Fibroblast of lung (primary cell): Measurements from ENCODE around the gene PFDN1. TPM values are rescaled to one million over a fixed set of nuclear protein-coding genes. Genes with fewer than 3 reads are reported as not detected.

Source experiments
- DNase-seq, 2 donors: peaks; one replicate each; pipeline versions ENCODE4 v3.0.0 to v3.0.0-alpha.2; 2010; ENCODE audit warnings: low read depth in 2 of 2
- H2AFZ ChIP-seq: 2 replicates; pipeline ENCODE4 v1.5.1; 2012; ENCODE audit warnings: low read length, control low read depth, inconsistent platforms
- H3K27ac ChIP-seq: 2 replicates; pipeline ENCODE4 v1.5.1; 2011; ENCODE audit warnings: low read length, control low read depth; ENCODE audit not compliant: insufficient read depth
- H3K27me3 ChIP-seq: 2 replicates; pipeline ENCODE4 v1.5.1; 2011; ENCODE audit warnings: mild to moderate bottlenecking, low read length; ENCODE audit not compliant: control insufficient read depth, insufficient read depth
- H3K36me3 ChIP-seq: 2 replicates; pipeline ENCODE4 v1.5.1; 2011; ENCODE audit warnings: low read length; ENCODE audit not compliant: control insufficient read depth, insufficient read depth
- H3K4me1 ChIP-seq: 2 replicates; pipeline ENCODE4 v1.5.1; 2011; ENCODE audit warnings: low read length; ENCODE audit not compliant: control insufficient read depth, insufficient read depth; ENCODE audit errors: extremely low read depth
- H3K4me2 ChIP-seq: 2 replicates; pipeline ENCODE4 v1.5.1; 2011; ENCODE audit warnings: low read length, control low read depth; ENCODE audit not compliant: insufficient read depth; ENCODE audit errors: extremely low read depth
- H3K4me3 ChIP-seq, 4 experiments: fragments of 200-600 bp in 1 of 4; sonication (generic) in 1 of 4; replicated peaks in 1 of 4; 2 replicates each; pipeline ENCODE4 v1.5.1; 2011 to 2016; ENCODE audit warnings: low read length in 4 of 4, low read depth in 3 of 4, mild to moderate bottlenecking in 3 of 4, control low read depth in 2 of 4, inconsistent platforms in 1 of 4, mixed read lengths in 1 of 4; ENCODE audit not compliant: insufficient read depth in 1 of 4; ENCODE audit errors: control extremely low read depth in 1 of 4
- H3K79me2 ChIP-seq: 2 replicates; pipeline ENCODE4 v1.5.1; 2012; ENCODE audit warnings: mild to moderate bottlenecking, low read length, inconsistent platforms; ENCODE audit not compliant: control insufficient read depth, insufficient read depth
- H3K9ac ChIP-seq: 2 replicates; pipeline ENCODE4 v1.5.1; 2011; ENCODE audit warnings: mild to moderate bottlenecking, low read length, control low read depth; ENCODE audit not compliant: insufficient read depth
- H3K9me3 ChIP-seq: 2 replicates; pipeline ENCODE4 v1.5.1; 2012; ENCODE audit warnings: low read depth, low read length; ENCODE audit not compliant: control insufficient read depth, insufficient read depth
- H4K20me1 ChIP-seq: 2 replicates; pipeline ENCODE4 v1.5.1; 2011; ENCODE audit warnings: low read length; ENCODE audit not compliant: control insufficient read depth, insufficient read depth; ENCODE audit errors: extremely low read depth
- EZH2 ChIP-seq: IDR thresholded peaks from 2 replicates; pipeline ENCODE4 v1.5.1; 2012; ENCODE audit warnings: low read length, control low read depth, mild to moderate bottlenecking; ENCODE audit errors: missing control alignments
- polyA plus RNA-seq, 2 donors: library from polyadenylated mRNA; depleted of rRNA in 1 of 2; stranded (reverse) in 1 of 2; unstranded in 1 of 2; fragments of >200 nt; gene quantifications; 2 replicates each; pipeline ENCODE4 v1.2.1, GENCODE V29; 2011 to 2012; ENCODE audit warnings: missing spikeins in 1 of 2
- total RNA-seq: library from RNA; depleted of rRNA; stranded (reverse); fragments of >200 nt; gene quantifications from 2 replicates; pipeline ENCODE4 v1.2.1, GENCODE V29; 2014
- TF ChIP-seq, protein P1 (sequence below), 2 donors: IDR thresholded peaks in 1 of 2; conservative IDR thresholded peaks in 1 of 2; 1 replicate in 1 of 2; 2 replicates in 1 of 2; pipeline ENCODE4 v1.5.1; 2011 to 2012; ENCODE audit warnings: low read length in 2 of 2, control low read depth in 1 of 2, inconsistent platforms in 1 of 2, low read depth in 1 of 2, mild to moderate bottlenecking in 1 of 2

Gene PFDN1
- total and polyA plus RNA-seq, 2 donors (not counting 1 experiment from before 2014, with no cell fraction given) = 35.5 to 140 TPM

DNA sequence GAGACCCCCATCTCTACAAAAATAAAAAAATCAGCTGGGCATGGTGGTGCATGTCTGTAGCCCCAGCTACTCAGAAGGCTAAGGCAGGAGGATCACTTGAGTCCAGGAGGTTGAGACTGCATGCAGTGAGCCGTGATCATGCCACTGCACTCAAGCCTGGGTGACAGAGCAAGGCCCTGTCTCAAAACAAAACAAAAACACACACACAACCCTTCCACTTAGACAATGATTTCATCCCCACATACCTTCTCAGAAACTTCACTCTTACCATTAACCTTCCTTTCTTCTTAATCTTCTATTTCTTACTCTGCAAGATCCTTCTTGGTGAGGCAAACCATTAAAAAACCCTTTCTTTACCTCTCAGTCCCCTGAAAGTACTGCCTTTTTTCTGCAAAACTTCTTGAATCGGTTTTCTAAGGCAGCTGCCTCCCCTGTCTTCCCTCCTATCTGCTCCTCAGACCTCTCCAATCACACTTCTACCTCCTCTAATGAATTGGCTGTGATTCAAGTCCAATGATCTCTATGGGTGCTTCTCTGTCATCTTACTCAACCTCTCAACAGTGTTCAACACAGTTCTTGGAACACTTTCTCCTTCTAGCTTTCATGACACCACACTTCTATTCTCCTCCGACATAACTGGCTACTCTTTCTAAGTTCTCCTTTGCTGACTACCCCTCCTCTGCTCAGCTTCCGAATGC, 47.3 kb downstream of the PFDN1 start:
- Histone ChIP-seq H3K4me3 (no peak overlapping the region), H3K4me2 (no peak overlapping the region), H2AFZ (no peak overlapping the region), H3K36me3 (no peaks in the 10 kb centered on the region), H4K20me1 (no peaks in the 10 kb centered on the region), H3K9me3 (no peaks in the 10 kb centered on the region), H3K9ac (no peak overlapping the region), H3K27me3 (no peaks in the 10 kb centered on the region), H3K27ac (no peak overlapping the region), H3K4me1 (peaks cover 26% of the 10 kb centered on the region), H3K79me2 (peaks cover 26% of the 10 kb centered on the region)
- TF ChIP-seq EZH2 = no peak
- TF ChIP-seq, protein P1, sequence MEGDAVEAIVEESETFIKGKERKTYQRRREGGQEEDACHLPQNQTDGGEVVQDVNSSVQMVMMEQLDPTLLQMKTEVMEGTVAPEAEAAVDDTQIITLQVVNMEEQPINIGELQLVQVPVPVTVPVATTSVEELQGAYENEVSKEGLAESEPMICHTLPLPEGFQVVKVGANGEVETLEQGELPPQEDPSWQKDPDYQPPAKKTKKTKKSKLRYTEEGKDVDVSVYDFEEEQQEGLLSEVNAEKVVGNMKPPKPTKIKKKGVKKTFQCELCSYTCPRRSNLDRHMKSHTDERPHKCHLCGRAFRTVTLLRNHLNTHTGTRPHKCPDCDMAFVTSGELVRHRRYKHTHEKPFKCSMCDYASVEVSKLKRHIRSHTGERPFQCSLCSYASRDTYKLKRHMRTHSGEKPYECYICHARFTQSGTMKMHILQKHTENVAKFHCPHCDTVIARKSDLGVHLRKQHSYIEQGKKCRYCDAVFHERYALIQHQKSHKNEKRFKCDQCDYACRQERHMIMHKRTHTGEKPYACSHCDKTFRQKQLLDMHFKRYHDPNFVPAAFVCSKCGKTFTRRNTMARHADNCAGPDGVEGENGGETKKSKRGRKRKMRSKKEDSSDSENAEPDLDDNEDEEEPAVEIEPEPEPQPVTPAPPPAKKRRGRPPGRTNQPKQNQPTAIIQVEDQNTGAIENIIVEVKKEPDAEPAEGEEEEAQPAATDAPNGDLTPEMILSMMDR (conservative IDR thresholded peaks at IDR 0.05 in 1 of 2, IDR thresholded peaks at IDR 0.05 in 1 of 2; ENCODE audit: low read depth in 1 of 2, low read length in 2 of 2) = no peak
- DNase-seq = no peak

DNA sequence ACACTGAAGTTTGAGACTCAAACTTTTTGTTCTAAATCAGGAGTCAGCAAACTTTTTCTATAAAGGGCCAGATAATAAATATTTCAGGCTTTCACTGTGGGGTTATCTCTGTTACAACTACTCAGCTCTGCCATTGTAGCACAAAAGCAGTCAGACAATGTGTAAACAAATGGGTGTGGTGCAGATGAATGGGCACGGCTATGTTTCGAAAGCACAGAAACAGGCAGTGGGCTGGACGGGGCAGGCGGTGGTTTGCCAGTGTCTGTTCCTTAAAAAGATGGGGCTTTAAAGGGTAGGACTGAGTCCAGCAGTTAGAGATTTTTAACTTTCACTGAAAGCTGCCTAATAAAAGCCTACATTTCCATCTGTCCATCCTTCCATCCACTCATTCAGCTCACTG, 48.9 kb downstream of the PFDN1 start:
- H3K9ac ChIP-seq = no peak overlapping the region
- H3K27me3 ChIP-seq = no peaks in the 10 kb centered on the region
- peaks cover 22% of the 10 kb centered on the region for H3K79me2 ChIP-seq
- TF ChIP-seq, protein P1 (conservative IDR thresholded peaks at IDR 0.05 in 1 of 2, IDR thresholded peaks at IDR 0.05 in 1 of 2; ENCODE audit: low read depth in 1 of 2, low read length in 2 of 2) = no peak
- no peak for TF ChIP-seq EZH2
- no peak overlapping the region for H3K27ac ChIP-seq
- no peaks in the 10 kb centered on the region for H3K36me3 ChIP-seq
- DNase-seq = peak in 1 of 2 donors; percentile 35
- H3K4me2 ChIP-seq = peak overlapping the region; percentile 54
- H4K20me1 ChIP-seq = no peaks in the 10 kb centered on the region
- no peaks in the 10 kb centered on the region for H3K9me3 ChIP-seq
- H3K4me1 ChIP-seq = peaks cover 26% of the 10 kb centered on the region
- no peak overlapping the region for H3K4me3 ChIP-seq
- no peak overlapping the region for H2AFZ ChIP-seq

DNA sequence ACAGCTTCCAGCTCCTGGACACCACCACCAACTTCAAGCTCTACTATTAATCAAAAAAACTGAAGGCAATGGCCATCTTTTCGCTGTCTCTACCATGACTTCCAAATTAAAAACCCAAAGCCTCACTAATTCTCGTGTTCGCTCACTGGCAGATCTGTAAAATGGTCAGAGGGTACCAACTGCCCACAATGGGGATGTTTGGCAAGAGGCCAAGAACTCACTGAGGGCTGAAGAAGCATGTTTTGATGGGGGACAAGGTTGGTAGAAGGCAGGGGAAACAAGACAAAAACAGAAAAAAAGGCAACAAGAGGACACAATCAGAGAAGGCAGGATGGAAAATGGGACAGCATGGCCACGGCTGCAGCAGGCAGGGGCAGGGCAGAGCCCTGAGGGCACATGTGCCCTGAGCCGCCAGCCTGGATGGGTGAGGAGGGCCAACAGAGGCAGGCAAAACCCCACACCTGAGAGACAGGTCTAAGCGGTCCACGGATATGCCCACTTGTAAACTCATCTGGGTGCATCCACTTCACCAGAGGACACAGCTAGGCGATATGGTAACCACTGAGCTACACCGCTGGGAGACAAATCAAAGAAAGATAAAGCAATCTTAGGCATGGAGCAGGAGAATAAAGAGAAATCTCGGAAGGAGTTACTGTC, 50.3 kb downstream of the PFDN1 start:
- no peak for DNase-seq
- H3K27me3 ChIP-seq = no peaks in the 10 kb centered on the region
- peak overlapping the region; percentile 68 for H3K27ac ChIP-seq
- no peak overlapping the region for H3K9ac ChIP-seq
- TF ChIP-seq, protein P1 (conservative IDR thresholded peaks at IDR 0.05 in 1 of 2, IDR thresholded peaks at IDR 0.05 in 1 of 2; ENCODE audit: low read depth in 1 of 2, low read length in 2 of 2) = no peak
- no peak for TF ChIP-seq EZH2
- H3K4me3 ChIP-seq = no peak overlapping the region
- peaks cover 23% of the 10 kb centered on the region for H3K4me1 ChIP-seq
- H3K36me3 ChIP-seq = no peaks in the 10 kb centered on the region
- H3K4me2 ChIP-seq = no peak overlapping the region
- no peak overlapping the region for H2AFZ ChIP-seq
- no peaks in the 10 kb centered on the region for H4K20me1 ChIP-seq
- H3K79me2 ChIP-seq = peaks cover 23% of the 10 kb centered on the region
- no peaks in the 10 kb centered on the region for H3K9me3 ChIP-seq
